HCT116 (cell line): Measurements from ENCODE around the gene MAST4. TPM values are rescaled to one million over a fixed set of nuclear protein-coding genes. Genes with fewer than 3 reads are reported as not detected.

Source experiments
- ATAC-seq: fragments of 200-7000 bp; cut with Tn5 transposase; 2 replicates; pipeline ENCODE4 v1.9.1; 2020; ENCODE audit warnings: mild to moderate bottlenecking, moderate library complexity
- BruUV-seq: library from RNA; stranded (reverse); fragments of 400-500 nt; replicated peaks from 2 replicates; lab custom pipeline; 2021; lab: Mats Ljungman, UMichigan
- CTCF ChIA-PET: fragments of 300-600 bp; sonication (Branson Sonifier 250); formaldehyde crosslinking; loops from one replicate; lab custom pipeline; 2021; ENCODE audit warnings: antibody characterized with exemption; lab: Charles Lee
- POLR2A ChIA-PET: fragments of 300-600, 350-600 bp; sonication (Branson Sonifier 250); formaldehyde crosslinking; loops from one replicate; lab custom pipeline; 2021; ENCODE audit warnings: antibody characterized with exemption; lab: Charles Lee
- RAD21 ChIA-PET, 2 experiments: fragments of 300-600 bp; sonication (Branson Sonifier 250); formaldehyde crosslinking; loops; one replicate each; lab custom pipeline; 2023; ENCODE audit warnings: low total read pairs in 2 of 2; ENCODE audit not compliant: uncharacterized antibody in 2 of 2, unreplicated experiment in 2 of 2, low non-redundant PET in 1 of 2; lab: Charles Lee
- DNase-seq: peaks from one replicate; pipeline ENCODE4 v3.0.0-alpha.2; 2010; ENCODE audit warnings: low read depth, low spot score
- H2AFZ ChIP-seq: fragments of 200-600 bp; shearing (Covaris generic), sonication (generic); 2 replicates; pipeline ENCODE4 v1.6.1; 2017; ENCODE audit warnings: low read depth, mixed run types, mixed read lengths, antibody characterized with exemption, low read length; ENCODE audit not compliant: poor library complexity, severe bottlenecking
- H3K27ac ChIP-seq: 2 replicates; pipeline ENCODE4 v1.5.1; 2012; ENCODE audit warnings: low read depth, low read length
- H3K27me3 ChIP-seq: fragments of 200-600 bp; sonication (generic); 2 replicates; pipeline ENCODE4 v1.6.1; 2016; ENCODE audit warnings: mixed run types, low read length, mixed read lengths; ENCODE audit not compliant: insufficient read depth
- H3K36me3 ChIP-seq, 2 experiments: fragments of 200-500 bp in 1 of 2; fragments of 200-600 bp in 1 of 2; sonication (Bioruptor generic) in 1 of 2; sonication (generic) in 1 of 2; 2 replicates each; pipeline versions ENCODE4 v1.5.1 to v1.6.1; 2014 to 2016; ENCODE audit warnings: low read length in 2 of 2, inconsistent platforms in 1 of 2, mixed read lengths in 1 of 2, mixed run types in 1 of 2; ENCODE audit not compliant: insufficient read depth in 2 of 2, control insufficient read depth in 1 of 2
- H3K4me1 ChIP-seq, 2 experiments: fragments of 200-600 bp in 1 of 2; sonication (generic) in 1 of 2; 2 replicates each; pipeline versions ENCODE4 v1.5.1 to v1.6.1; 2012 to 2017; ENCODE audit warnings: low read length in 2 of 2, inconsistent platforms in 1 of 2, mild to moderate bottlenecking in 1 of 2, mixed read lengths in 1 of 2, mixed run types in 1 of 2, moderate library complexity in 1 of 2; ENCODE audit not compliant: insufficient read depth in 2 of 2, control insufficient read depth in 1 of 2
- H3K4me2 ChIP-seq: fragments of 200-600 bp; sonication (generic); 2 replicates; pipeline ENCODE4 v1.6.1; 2017; ENCODE audit warnings: mixed run types, low read length, mixed read lengths
- H3K4me3 ChIP-seq, 2 experiments: fragments of 200-600 bp in 1 of 2; sonication (generic) in 1 of 2; replicated peaks in 1 of 2; 2 replicates each; pipeline ENCODE4 v1.5.1; 2011 to 2016; ENCODE audit warnings: low read length in 2 of 2, control low read depth in 1 of 2, low read depth in 1 of 2, mild to moderate bottlenecking in 1 of 2, mixed read lengths in 1 of 2, mixed run types in 1 of 2
- H3K79me2 ChIP-seq: fragments of 200-600 bp; sonication (generic); 2 replicates; pipeline ENCODE4 v1.6.1; 2017; ENCODE audit warnings: mild to moderate bottlenecking, mixed run types, low read length, moderate library complexity, mixed read lengths; ENCODE audit not compliant: insufficient read depth
- H3K9ac ChIP-seq: fragments of 200-600 bp; sonication (generic); 2 replicates; pipeline ENCODE4 v1.6.1; 2016; ENCODE audit warnings: low read length, mixed read lengths
- H3K9me2 ChIP-seq: fragments of 200-600 bp; sonication (generic), shearing (Covaris generic); 2 replicates; pipeline ENCODE4 v1.6.1; 2017; ENCODE audit warnings: mixed run types, mild to moderate bottlenecking, moderate library complexity; ENCODE audit not compliant: insufficient read depth
- H3K9me3 ChIP-seq, 2 experiments: fragments of 200-500 bp in 1 of 2; fragments of 200-600 bp in 1 of 2; sonication (Bioruptor generic) in 1 of 2; sonication (generic) in 1 of 2; 2 replicates each; pipeline ENCODE4 v1.6.1; 2014 to 2017; ENCODE audit warnings: low read length in 2 of 2, mixed read lengths in 2 of 2, inconsistent platforms in 1 of 2, low read depth in 1 of 2, mild to moderate bottlenecking in 1 of 2, mixed run types in 1 of 2, moderate library complexity in 1 of 2; ENCODE audit not compliant: control insufficient read depth in 1 of 2, insufficient read depth in 1 of 2
- H4K20me1 ChIP-seq: fragments of 200-600 bp; sonication (generic), shearing (Covaris generic); 2 replicates; pipeline ENCODE4 v1.6.1; 2017; ENCODE audit warnings: mixed run types, mild to moderate bottlenecking, moderate library complexity; ENCODE audit not compliant: insufficient read depth
- CBX3 ChIP-seq: IDR thresholded peaks from 2 replicates; pipeline ENCODE4 v1.6.1; 2012; ENCODE audit warnings: low read depth
- CEBPB ChIP-seq: IDR thresholded peaks from 2 replicates; pipeline ENCODE4 v1.6.1; 2012; ENCODE audit warnings: low read depth
- CTCF ChIP-seq, 3 experiments: fragments of 200-600 bp in 1 of 3; sonication (generic) in 1 of 3; IDR thresholded peaks in 2 of 3; conservative IDR thresholded peaks in 1 of 3; 2 replicates each; pipeline ENCODE4 v1.5.1; 2012 to 2017; ENCODE audit warnings: low read depth in 2 of 3, low read length in 2 of 3, antibody characterized with exemption in 1 of 3, borderline replicate concordance in 1 of 3, control low read depth in 1 of 3, mild to moderate bottlenecking in 1 of 3, mixed read lengths in 1 of 3, mixed run types in 1 of 3, moderate library complexity in 1 of 3; ENCODE audit not compliant: insufficient read depth in 1 of 3
- EGR1 ChIP-seq: IDR thresholded peaks from 2 replicates; pipeline ENCODE4 v1.6.1; 2012; ENCODE audit warnings: low read depth
- ELF1 ChIP-seq: IDR thresholded peaks from 2 replicates; pipeline ENCODE4 v1.6.1; 2012; ENCODE audit warnings: low read depth, borderline replicate concordance
- EZH2 ChIP-seq: fragments of 200-600 bp; sonication (generic); IDR thresholded peaks from 2 replicates; pipeline ENCODE4 v1.6.1; 2017; ENCODE audit warnings: antibody characterized with exemption, mixed run types
- EZH2phosphoT487 ChIP-seq: fragments of 200-600 bp; IDR thresholded peaks from 2 replicates; pipeline ENCODE4 v1.6.1; 2018; ENCODE audit warnings: antibody characterized with exemption, borderline replicate concordance
- FOSL1 ChIP-seq: IDR thresholded peaks from 2 replicates; pipeline ENCODE4 v1.6.1; 2012; ENCODE audit warnings: low read depth
- JUND ChIP-seq: IDR thresholded peaks from 2 replicates; pipeline ENCODE4 v1.6.1; 2012
- POLR2A ChIP-seq: IDR thresholded peaks from 2 replicates; pipeline ENCODE4 v1.7.0; 2011; ENCODE audit warnings: borderline replicate concordance; ENCODE audit not compliant: insufficient read depth, insufficient read length; ENCODE audit errors: extremely low read depth
- SIN3A ChIP-seq: IDR thresholded peaks from 2 replicates; pipeline ENCODE4 v1.6.1; 2012; ENCODE audit warnings: low read depth
- SRF ChIP-seq: IDR thresholded peaks from 2 replicates; pipeline ENCODE4 v1.6.1; 2012; ENCODE audit warnings: low read depth
- TCF7L2 ChIP-seq: IDR thresholded peaks from 2 replicates; pipeline ENCODE4 v1.7.0; 2011; ENCODE audit warnings: borderline replicate concordance, inconsistent platforms; ENCODE audit not compliant: insufficient read depth, insufficient read length; ENCODE audit errors: extremely low read depth
- YY1 ChIP-seq: IDR thresholded peaks from 2 replicates; pipeline ENCODE4 v1.6.1; 2011; ENCODE audit warnings: low read length, low read depth, moderate library complexity, mild to moderate bottlenecking; ENCODE audit not compliant: insufficient replicate concordance; ENCODE audit errors: extremely low read depth
- ZBTB33 ChIP-seq: IDR thresholded peaks from 2 replicates; pipeline ENCODE4 v1.6.1; 2011; ENCODE audit warnings: mild to moderate bottlenecking, low read length, moderate library complexity; ENCODE audit not compliant: insufficient replicate concordance; ENCODE audit errors: extremely low read depth
- ZFX ChIP-seq: fragments of 450-650 bp; IDR thresholded peaks from 2 replicates; pipeline ENCODE4 v1.6.1; 2017
- ZNF274 ChIP-seq: fragments of 200-500 bp; sonication (Bioruptor generic); IDR thresholded peaks from 2 replicates; pipeline ENCODE4 v1.6.1; 2014; ENCODE audit warnings: mild to moderate bottlenecking, low read depth, low read length, inconsistent platforms
- intact Hi-C: fragments of 100-400 bp; cut with micrococcal nuclease; formaldehyde crosslinking; loops from 2 replicates; pipeline ENCODE4 v1.10.0; 2022
- total RNA-seq: library from RNA; stranded (reverse); gene quantifications from one replicate; pipeline ENCODE4 v1.2.1, GENCODE V29; 2021; ENCODE audit not compliant: unreplicated experiment
- TF ChIP-seq, protein P1 (sequence below): IDR thresholded peaks from 2 replicates; pipeline ENCODE4 v1.6.1; 2012

Gene MAST4
- total RNA-seq, 1 experiment from 2014 or later = 1.1 TPM

DNA sequence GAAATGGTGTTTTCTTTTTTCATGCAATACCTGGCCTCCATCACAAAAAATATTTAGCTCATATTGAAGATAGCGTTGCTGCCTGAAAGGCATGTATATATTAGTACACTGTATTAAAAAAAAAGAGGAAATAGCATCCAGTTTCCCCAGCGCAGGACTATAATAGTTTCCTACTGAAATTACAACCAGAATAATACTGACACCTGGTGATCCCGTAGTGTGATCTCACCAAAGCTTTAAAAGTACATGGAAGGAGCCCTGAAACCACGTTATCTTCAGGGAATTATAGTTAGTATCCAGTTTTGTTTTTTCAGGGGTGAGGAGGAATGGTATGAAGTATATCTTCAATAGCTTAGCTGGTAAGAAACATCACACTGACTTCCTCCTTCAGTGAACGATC is 335.5 kb downstream of the MAST4 start:
- no peak overlapping the region for H2AFZ ChIP-seq
- CTCF ChIA-PET = no interaction called here
- intact Hi-C loops = no loop called here

GRCh38 chr5:66932457-66932856 is 336.3 kb downstream of the MAST4 start:
- Histone ChIP-seq H3K9ac (no peak overlapping the region), H4K20me1 (no peaks in the 10 kb centered on the region), H3K9me3 (no peaks in the 10 kb centered on the region), H3K9me2 (no peaks in the 10 kb centered on the region), H3K4me3 (no peak overlapping the region), H3K36me3 (no peaks in the 10 kb centered on the region), H3K4me1 (no peaks in the 10 kb centered on the region), H3K4me2 (no peak overlapping the region), H3K27ac (no peak overlapping the region), H3K27me3 (peaks cover 22% of the 10 kb centered on the region), H2AFZ (no peak overlapping the region), H3K79me2 (no peaks in the 10 kb centered on the region)
- POLR2A ChIA-PET = no interaction called here
- intact Hi-C loops = no loop called here
- BruUV-seq = no TSS peak
- ATAC-seq (no peak), DNase-seq (no peak)
- CTCF ChIA-PET = no interaction called here
- RAD21 ChIA-PET = no interaction called here
- TF ChIP-seq ELF1 (no peak), CEBPB (no peak), SIN3A (no peak), YY1 (no peak), CTCF (IDR thresholded peaks at IDR 0.05 in 2 of 3, conservative IDR thresholded peaks at IDR 0.05 in 1 of 3; ENCODE audit: borderline replicate concordance in 1 of 3, insufficient read depth in 1 of 3, low read depth in 2 of 3, low read length in 2 of 3) (no peak), EZH2phosphoT487 (no peak), CBX3 (no peak), ZFX (no peak), EGR1 (no peak), ZBTB33 (no peak), SRF (no peak), JUND (no peak), TCF7L2 (no peak)

More for the DNA sequence above, 335.5 kb downstream of the MAST4 start:
- Histone ChIP-seq H3K27ac (no peak overlapping the region), H3K4me1 (no peaks in the 10 kb centered on the region), H3K27me3 (peaks cover 22% of the 10 kb centered on the region), H3K9me2 (no peaks in the 10 kb centered on the region), H3K79me2 (no peaks in the 10 kb centered on the region), H3K9me3 (no peaks in the 10 kb centered on the region), H3K9ac (no peak overlapping the region), H3K4me2 (no peak overlapping the region), H3K4me3 (no peak overlapping the region), H3K36me3 (no peaks in the 10 kb centered on the region), H4K20me1 (no peaks in the 10 kb centered on the region)
- DNase-seq (no peak), ATAC-seq (no peak)
- RAD21 ChIA-PET = no interaction called here
- TF ChIP-seq YY1 (no peak), ELF1 (no peak), ZFX (no peak), CBX3 (no peak), EZH2phosphoT487 (no peak), POLR2A (no peak), FOSL1 (no peak), EZH2 (no peak), SIN3A (no peak), ZNF274 (no peak), TCF7L2 (no peak)
- TF ChIP-seq, protein P1, sequence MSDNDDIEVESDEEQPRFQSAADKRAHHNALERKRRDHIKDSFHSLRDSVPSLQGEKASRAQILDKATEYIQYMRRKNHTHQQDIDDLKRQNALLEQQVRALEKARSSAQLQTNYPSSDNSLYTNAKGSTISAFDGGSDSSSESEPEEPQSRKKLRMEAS = no peak
- POLR2A ChIA-PET = no interaction called here
- BruUV-seq = no TSS peak
